Hematopoietic multipotent progenitor cell treated with erythropoietin and hydrocortisone succinate and interleukin-3 and kit ligand, for 6 days (in vitro differentiated cells): ENCODE results near the gene CAMTA1.

Experiments used
- DNase-seq: peaks from one replicate; pipeline ENCODE4 v3.0.0-alpha.2; 2015

CAMTA1 gene

DNA sequence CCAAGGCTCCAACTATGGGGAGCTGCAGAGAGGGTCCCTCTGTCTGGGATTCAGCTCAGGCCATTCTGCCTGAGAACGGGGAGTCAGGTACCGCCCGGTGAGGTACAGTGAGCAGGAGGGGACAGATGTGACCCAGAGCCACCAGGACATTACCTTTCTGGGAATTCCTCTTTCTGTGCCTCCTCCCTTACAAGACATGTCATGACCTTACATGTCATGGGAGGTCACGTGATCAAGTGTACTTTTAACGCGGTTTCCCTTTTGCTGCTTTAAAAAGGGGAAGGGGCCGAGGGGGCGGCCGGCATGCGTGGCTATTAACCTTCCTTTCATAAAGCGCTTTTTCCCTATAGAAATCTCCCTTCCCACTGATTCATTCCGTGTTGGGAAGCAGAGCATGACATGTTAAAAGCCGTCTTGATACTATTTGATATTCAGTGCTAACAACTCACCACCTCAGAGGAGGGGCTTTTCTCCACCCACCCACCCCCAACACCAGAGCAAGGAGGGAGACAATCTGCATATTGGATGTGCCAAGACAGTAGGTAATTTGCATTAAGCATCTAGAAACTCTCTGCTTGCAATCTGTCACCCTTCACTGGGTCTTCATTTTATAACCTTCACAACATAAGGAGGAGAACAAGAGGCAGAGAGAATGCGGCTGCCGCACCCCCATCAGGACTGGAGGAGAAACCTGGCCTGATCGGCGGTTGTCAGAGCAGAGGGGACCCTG lies 872.2 kb downstream of the CAMTA1 start:
- no peak for DNase-seq

DNA sequence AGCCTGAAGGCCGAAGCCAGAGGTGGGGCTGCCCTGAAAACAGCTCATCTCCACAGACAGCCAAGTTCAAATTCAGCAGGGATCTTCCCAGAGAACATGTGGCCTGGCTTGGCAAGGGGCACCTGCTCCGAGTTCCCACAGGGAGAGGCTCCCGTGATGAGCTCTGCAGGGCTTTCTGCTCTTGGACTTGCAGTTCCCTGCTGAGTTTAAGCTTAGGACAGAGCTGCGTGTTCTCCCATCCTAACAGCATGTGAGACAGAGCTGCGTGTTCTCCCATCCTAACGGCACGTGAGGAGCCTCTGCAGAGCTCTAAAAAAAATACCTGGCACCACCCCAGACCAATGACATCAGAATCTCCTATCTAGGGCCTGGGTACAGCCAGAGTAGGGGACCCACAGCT lies 872.8 kb downstream of the CAMTA1 start:
- DNase-seq: no peak

DNA sequence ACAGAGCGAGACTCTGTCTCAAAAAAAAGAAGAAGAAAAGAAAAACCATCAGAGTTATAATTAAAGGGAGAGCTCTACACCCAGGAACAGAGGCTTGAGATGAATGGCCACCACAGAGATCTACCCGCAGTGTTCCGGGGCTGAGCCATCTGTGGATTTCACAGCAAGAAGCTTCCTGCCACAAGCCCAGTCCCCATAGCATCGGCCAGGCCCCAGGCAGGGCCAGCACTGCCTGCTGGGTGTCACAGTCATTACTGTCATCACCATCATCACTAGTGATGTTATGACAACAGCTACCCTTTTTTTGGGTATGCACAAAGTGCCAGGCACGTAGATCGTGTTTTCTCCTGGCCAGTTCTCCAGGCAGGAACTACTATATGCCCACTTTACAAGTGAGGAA lies 874.3 kb downstream of the CAMTA1 start:
- no peak for DNase-seq

DNA sequence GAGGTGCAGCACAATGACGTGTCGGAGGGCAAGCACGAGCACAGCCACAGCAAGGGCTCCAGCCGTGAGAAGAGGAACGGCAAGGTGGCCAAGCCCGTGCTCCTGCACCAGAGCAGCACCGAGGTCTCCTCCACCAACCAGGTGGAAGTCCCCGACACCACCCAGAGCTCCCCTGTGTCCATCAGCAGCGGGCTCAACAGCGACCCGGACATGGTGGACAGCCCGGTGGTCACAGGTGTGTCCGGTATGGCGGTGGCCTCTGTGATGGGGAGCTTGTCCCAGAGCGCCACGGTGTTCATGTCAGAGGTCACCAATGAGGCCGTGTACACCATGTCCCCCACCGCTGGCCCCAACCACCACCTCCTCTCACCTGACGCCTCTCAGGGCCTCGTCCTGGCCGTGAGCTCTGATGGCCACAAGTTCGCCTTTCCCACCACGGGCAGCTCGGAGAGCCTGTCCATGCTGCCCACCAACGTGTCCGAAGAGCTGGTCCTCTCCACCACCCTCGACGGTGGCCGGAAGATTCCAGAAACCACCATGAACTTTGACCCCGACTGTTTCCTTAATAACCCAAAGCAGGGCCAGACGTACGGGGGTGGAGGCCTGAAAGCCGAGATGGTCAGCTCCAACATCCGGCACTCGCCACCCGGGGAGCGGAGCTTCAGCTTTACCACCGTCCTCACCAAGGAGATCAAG lies 878.3 kb downstream of the CAMTA1 start:
- DNase-seq: no peak

DNA sequence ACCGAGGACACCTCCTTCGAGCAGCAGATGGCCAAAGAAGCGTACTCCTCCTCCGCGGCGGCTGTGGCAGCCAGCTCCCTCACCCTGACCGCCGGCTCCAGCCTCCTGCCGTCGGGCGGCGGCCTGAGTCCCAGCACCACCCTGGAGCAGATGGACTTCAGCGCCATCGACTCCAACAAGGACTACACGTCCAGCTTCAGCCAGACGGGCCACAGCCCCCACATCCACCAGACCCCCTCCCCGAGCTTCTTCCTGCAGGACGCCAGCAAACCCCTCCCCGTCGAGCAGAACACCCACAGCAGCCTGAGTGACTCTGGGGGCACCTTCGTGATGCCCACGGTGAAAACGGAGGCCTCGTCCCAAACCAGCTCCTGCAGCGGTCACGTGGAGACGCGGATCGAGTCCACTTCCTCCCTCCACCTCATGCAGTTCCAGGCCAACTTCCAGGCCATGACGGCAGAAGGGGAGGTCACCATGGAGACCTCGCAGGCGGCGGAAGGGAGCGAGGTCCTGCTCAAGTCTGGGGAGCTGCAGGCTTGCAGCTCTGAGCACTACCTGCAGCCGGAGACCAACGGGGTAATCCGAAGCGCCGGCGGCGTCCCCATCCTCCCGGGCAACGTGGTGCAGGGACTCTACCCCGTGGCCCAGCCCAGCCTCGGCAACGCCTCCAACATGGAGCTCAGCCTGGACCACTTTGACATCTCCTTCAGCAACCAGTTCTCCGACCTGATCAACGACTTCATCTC lies 879.1 kb downstream of the CAMTA1 start:
- no peak for DNase-seq

DNA sequence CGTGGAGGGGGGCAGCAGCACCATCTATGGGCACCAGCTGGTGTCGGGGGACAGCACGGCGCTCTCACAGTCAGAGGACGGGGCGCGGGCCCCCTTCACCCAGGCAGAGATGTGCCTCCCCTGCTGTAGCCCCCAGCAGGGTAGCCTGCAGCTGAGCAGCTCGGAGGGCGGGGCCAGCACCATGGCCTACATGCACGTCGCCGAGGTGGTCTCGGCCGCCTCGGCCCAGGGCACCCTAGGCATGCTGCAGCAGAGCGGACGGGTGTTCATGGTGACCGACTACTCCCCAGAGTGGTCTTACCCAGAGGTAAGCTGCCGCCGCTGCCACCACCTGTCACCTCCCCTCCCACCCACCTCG lies 879.6 kb downstream of the CAMTA1 start:
- no peak for DNase-seq

DNA sequence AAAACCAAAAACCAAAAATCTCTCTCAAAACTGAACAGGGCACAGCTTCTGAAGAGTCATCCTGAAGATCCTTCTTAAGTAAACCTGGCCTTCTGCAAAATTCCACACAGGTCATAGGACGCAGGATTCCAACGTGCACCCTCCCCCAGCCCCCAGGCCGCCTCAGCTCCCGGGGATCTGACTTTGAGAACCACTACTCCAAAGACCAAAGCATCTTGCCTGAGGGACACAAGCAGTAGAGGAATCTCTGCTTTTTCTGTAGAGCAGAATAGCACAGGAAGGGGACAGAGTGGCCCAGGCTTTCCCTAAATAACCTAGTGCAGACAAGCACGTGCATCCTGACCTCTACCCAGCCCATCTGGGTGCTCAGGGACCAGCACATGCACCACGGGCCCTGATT lies 881.0 kb downstream of the CAMTA1 start:
- DNase-seq: no peak

DNA sequence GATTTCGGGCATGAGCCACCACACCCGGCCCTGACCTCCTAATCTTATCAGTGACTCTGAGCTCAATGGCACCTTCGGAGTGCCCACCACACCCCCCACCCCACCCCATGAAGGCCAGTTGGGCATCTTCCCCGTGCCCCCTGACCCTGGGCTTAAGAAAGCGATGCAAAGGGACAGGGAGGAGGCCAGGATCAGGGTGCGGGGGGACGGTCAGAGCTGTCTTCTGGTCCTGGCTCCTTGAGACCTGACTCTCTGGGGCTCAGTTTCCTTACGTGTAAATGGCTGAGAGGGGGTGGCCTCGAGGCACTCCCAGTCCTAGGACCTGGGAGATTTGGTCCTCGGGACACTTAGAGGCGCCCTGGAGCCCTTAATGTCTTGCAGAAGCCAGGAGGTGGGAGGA lies 881.9 kb downstream of the CAMTA1 start:
- no peak for DNase-seq

DNA sequence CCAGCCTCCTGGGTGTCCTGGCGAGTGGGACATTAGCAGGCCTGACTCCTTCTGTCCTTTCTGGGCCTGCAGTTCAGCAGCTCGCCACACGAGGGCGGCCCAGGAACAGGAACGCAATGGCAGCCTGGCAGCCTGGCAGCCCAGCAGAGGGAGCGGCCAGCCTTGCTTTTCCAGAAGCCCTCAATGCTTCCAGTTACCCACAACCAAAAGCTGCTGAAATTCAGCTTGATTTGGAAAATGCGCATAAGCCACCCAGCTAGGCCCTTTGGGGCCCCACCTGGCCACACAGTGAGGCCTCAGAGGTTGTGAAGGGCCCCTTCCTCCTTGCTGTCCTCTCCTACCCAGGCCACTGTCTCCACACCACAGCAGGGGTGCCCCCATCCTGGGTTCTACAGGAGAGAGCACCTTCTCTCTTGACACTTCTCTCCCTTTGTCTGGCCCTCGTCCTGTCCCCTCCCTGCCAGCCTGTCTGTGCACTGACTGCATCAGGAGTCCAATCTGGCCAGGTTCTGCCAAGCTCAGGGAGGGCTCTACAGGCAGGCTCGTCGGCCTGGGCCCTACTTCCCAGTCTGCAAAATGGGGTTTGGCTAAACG lies 882.5 kb downstream of the CAMTA1 start:
- peak; percentile 87 for DNase-seq

DNA sequence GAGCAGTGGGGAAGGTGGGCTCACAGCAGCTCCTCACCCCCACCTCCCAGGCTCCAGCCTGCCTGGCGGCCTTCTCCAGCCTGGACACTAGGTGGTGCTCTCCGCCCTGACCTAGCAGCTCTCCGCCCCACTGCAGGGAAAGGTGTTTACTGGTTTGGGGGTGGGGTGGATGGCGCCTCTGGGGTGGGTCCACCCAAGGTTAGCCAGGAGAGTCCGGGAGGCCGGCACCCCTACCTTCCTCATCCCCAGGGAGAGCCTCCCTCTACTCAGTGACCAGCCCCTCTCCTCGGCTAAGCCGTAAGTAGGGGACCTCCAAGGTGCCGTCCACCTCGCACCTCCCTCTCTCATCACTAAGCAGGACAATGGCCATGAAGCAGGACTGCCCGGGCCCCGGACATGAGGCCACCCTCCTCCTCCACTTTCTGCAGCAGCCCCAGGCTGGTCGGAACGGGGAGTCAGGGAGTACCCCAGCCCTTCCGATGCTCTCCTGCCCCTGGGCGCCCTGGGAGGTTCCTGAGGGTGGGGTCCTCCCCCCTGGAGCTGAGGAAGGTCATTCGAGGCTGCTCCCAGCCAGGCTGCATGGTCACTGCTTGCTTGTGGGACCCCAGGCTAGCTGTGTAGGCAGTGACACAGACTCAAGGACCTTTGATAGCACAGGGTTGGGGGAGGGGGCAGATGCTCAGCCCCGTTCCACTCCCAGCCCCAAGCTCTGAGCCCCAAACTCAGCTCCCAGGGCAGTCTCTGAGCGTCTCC lies 884.5 kb downstream of the CAMTA1 start:
- DNase-seq: peak; percentile 70

DNA sequence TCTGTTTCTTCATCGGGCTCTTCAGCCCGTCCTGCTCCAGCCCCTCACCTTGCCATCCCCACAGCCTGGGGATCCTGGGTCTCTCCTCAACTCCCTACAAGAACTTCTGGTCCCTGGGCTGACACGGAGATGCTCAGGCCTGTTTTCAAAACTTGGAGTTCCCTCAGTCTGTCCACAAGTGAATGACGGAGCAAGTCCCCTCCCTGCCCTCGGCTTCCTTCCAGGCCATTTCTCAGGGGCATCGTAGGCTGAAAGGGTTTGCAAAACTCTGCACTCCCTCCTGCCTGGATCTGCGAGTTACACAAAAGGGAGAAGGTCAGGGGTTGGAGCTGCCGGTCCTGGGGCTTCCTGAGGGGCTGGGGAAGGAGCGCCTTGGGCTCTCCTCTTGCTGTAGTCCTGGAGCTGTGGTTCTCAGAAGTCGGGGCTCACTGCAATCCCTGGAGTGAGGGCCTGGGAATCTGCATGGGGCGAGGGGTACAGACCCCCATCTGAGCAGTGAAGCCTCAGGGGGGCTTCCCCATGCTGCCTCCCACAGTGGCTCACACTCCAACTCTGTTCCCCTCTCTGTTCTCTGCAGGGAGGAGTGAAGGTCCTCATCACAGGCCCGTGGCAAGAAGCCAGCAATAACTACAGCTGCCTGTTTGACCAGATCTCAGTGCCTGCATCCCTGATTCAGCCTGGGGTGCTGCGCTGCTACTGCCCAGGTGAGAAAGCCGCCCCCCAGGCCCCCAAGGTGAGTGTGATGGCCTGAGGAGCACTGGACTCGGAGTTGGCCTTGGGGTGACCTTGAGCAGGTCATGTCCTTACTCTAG lies 885.3 kb downstream of the CAMTA1 start:
- no peak for DNase-seq

DNA sequence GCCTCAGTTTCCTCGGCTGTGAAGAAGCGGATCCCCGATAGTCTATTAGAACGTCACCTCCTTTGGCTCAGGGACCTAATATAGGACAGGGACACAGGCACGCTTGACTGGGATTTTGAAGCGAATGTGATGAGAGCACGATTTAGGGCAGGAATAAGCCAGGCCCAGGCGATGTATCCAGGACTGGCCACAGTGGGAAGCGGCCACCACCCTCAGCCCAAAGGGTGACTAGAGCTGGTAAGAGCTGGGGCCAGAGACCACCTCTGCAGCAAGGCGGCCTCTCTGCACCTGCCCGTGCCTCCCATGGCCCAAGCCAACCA lies 885.9 kb downstream of the CAMTA1 start:
- DNase-seq: no peak

DNA sequence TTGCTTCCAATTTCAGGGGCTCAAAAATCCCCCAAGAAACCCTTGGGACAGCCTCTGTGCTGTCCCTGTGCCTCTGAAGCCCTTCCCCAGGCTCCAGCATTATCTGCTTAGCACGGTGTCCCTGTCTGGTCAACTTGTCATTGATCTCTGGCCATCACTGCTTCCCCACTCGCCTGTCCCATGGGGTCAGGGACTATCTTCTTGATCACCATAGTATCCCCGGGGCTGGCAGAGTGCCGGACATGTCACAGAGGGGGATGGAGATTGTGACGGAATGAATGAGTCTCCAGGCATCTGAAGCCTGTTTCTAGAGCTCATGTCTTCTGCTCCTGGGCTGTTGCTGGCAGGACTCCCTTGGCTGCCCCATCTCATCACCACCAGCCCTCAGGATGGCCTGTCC lies 886.4 kb downstream of the CAMTA1 start:
- DNase-seq: no peak

DNA sequence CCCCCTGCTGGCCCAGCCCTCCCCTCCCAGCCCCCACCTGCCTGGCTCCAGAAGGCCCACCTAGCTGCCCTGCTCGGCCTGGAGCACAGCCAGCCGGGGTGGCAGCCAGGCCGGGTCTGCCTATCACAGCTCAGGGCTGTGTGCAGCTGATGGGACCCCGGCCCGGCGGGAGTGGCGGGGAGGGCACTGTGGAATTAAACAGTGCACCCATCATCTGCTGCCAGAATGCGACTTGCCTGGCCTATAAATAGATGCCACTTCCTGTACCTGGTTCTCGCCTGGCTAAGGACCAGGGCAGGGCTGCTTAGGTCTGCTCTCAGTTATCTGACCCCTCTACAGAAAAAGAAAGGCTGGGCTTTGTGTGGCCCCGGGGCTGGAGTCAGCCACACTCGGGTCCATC lies 887.6 kb downstream of the CAMTA1 start:
- no peak for DNase-seq

DNA sequence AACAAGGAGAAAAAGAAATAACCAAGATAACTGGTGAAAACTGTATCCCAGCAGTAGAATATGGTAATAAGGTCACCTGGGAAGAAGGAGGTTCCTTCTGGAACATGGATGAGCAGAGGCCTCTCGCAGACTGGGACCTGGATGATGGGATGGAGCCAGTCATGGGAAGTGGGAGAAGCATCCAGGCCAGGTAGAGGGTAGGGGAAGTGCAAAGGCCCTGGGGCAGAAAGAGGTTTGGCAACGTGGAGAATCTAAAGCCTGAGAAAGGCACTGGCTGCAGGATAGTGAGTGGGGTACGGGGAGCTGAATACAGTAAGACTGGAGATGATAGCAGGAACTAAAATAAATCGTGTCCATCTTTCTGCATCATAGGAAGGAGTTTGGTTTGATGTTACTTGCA lies 889.7 kb downstream of the CAMTA1 start:
- DNase-seq: no peak

DNA sequence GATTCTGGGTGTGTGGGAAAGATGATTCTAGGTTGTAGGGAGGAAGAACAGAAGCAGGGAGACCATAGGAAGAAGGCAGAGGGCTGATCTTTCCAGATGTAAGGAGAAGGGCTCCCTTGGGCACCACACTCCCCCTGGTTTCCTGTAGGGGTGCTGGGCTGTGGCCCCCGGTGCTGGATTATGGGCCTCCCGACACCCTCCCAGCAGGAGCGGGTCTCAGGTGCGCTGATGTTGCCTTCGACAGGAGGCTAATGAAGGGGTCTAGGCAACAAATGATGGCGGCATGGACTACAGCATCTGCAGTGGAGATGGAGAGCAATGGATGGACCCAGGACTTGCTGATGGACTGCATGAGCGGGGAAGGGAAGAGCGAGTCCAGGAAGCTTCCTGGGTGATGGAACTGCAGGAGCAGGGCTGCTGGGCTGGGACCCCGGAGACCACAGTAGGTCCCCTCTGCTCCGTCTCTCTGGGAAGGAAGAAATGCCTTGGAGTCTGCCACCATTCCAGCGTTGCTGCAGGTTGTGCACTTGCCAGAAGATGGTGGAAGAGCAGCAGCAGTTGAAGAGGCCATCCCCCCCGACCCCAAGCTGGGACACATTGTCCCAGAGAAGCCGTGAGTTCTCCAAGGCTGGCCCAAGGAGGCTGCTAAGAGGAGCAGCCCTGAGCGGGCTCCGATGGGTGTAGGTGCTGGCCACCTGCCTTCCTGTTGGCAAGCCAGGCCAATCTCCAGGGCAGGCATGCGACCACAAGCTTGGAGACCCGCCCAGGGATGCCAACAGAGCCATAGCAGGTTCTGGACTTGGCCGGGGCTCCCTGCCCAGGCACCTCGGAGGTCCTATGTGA lies 890.4 kb downstream of the CAMTA1 start:
- no peak for DNase-seq

DNA sequence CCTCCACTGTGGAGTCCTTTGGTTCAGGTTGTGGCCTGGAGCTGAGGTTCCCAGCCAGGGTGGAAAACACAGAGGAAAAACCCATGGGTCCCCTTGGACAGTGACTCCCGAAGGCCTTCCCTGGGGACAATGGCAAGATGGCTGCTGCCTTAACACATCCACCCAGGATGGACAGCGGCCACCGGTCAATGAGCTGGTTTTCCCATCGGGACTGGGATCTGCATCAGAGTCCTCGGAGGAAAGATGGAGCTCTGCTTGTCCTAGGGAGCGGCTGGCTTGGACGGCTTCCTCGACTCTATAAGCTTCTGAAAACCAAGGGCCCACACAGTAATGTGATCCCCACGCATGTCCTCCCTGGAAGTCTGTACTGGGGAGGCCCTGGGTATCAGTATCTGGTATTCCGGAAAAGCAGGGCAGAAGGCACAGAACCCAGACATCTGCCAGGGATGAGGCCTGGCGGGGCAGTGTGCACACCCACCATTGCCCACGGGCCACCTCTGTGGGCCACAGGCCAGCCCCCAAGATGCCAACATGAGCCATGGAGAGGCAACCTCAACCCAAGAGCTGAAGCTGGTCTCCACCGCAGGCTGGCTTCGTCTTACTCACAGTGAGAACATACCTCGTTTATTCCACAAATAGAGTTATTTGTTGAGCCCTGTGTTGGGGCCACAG lies 891.2 kb downstream of the CAMTA1 start:
- DNase-seq: no peak

DNA sequence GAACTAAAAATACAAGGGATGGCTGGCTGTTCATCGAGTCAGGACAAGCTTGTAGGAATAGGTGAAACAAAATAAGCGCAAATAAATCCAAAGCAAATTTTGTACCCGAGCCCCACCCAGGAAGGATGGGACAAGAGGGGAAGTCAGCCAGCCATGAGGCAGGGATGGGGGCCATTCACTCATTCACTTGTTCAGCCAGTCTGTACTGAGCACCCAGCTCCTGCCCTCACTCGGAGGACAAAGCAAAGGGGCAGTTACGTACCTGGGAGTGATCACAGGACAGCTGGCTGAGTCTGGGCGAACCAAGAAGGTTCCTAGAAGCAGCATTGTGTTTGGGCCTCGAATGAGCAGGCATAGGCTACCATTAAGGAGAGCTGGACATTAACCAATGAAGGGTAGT lies 891.9 kb downstream of the CAMTA1 start:
- DNase-seq: no peak

DNA sequence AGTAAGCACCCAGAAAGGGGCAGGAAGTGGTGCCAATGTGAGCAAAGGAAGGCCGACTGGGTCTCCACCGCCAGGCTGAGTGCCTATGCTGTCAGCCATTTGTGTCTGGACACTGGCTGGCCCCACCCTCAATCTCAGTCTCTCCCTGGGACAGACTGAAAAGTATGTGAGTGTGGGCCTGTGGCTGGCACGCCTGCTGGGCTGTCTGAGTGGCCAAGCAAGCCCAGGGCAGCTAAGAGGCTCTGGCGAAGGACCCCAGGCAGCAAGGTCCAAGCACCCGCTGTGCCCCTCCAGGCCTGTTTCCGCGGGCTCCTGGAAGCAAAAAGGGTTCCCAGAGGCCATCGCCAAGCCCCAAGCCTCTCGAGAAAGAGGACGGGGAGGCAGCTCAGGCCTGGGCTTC lies 892.6 kb downstream of the CAMTA1 start:
- DNase-seq: no peak

DNA sequence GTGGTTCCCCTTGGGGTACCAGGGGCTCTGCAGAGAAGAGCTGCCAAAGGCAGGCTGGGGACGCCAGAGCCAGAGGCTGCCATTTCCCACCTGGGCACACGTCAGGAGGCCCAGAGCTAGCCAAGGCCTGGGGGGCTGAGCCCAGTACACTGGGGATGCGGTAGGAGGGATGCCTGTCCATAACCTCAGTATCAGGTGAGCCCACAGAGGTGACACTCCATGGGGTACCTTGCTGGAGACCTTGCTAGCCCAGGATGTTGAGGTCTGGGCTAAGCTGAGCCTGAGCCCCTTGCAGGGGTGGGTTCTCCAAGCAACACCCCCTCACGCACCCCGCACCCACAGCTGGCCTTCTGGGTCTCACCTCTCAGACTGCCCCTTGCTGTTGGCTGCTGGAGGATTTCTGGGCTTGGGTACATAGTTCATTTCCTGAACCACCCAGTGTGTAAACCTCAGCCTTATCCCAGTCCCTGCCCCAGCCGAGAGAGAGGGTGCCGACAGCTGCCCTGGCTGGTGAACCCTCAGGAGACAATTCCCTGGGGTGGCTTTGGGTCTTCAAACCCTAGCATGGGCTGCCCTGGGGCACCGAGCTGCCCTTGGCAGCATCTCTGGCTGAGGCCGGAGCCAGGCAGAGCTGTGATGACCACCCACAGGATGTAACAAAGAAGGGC lies 893.4 kb downstream of the CAMTA1 start:
- DNase-seq: no peak
